DOHH2 (cell line): ENCODE measurements around the gene LILRA2.
"Not testable (repeated sequence)": the region's sequence is repeated elsewhere in the genome, so short reads cannot be mapped to it uniquely, and the experiment has no call there.

Source experiments
- H3F3A ChIP-seq: fragments of 200-600 bp; sonication (generic), shearing (Covaris generic); 2 replicates; pipeline ENCODE4 v1.6.0; 2016; ENCODE audit warnings: antibody characterized with exemption, mild to moderate bottlenecking; ENCODE audit not compliant: control insufficient read depth, insufficient read depth
- H3K27ac ChIP-seq: fragments of 200-600 bp; sonication (generic); 2 replicates; pipeline ENCODE4 v1.5.1; 2014; ENCODE audit warnings: low read depth, mild to moderate bottlenecking, low read length, moderate library complexity
- H3K27me3 ChIP-seq: fragments of 200-600 bp; sonication (generic); 2 replicates; pipeline ENCODE4 v1.6.1; 2014; ENCODE audit warnings: mild to moderate bottlenecking, low read length, mixed read lengths; ENCODE audit not compliant: control insufficient read depth
- H3K36me3 ChIP-seq: fragments of 200-600 bp; sonication (generic); 2 replicates; pipeline ENCODE4 v1.6.1; 2014; ENCODE audit warnings: mild to moderate bottlenecking, low read length, moderate library complexity, mixed read lengths; ENCODE audit not compliant: control insufficient read depth
- H3K4me1 ChIP-seq: fragments of 200-600 bp; sonication (generic); 2 replicates; pipeline ENCODE4 v1.6.1; 2014; ENCODE audit warnings: mild to moderate bottlenecking, low read length, mixed read lengths; ENCODE audit not compliant: control insufficient read depth
- H3K4me2 ChIP-seq: fragments of 200-600 bp; sonication (generic); 2 replicates; pipeline ENCODE4 v1.6.0; 2014; ENCODE audit warnings: mild to moderate bottlenecking, low read length, moderate library complexity
- H3K4me3 ChIP-seq: fragments of 200-600 bp; sonication (generic); 2 replicates; pipeline ENCODE4 v1.5.1; 2014; ENCODE audit warnings: mild to moderate bottlenecking, low read length, mixed read lengths
- H3K79me2 ChIP-seq: fragments of 200-600 bp; sonication (generic); 2 replicates; pipeline ENCODE4 v1.6.1; 2014; ENCODE audit warnings: mild to moderate bottlenecking, low read length, mixed read lengths; ENCODE audit not compliant: control insufficient read depth
- H3K9me2 ChIP-seq: fragments of 200-600 bp; sonication (generic); replicated peaks from 2 replicates; pipeline ENCODE4 v1.6.1; 2014; ENCODE audit warnings: mild to moderate bottlenecking, low read length, mixed read lengths; ENCODE audit not compliant: control insufficient read depth
- H3K9me3 ChIP-seq: fragments of 200-600 bp; sonication (generic); 2 replicates; pipeline ENCODE4 v1.6.1; 2014; ENCODE audit warnings: antibody characterized with exemption, low read length, mixed read lengths; ENCODE audit not compliant: control insufficient read depth, insufficient read depth
- H4K20me1 ChIP-seq: fragments of 200-600 bp; sonication (generic); 2 replicates; pipeline ENCODE4 v1.6.0; 2014; ENCODE audit warnings: low read depth, mild to moderate bottlenecking, antibody characterized with exemption, low read length, moderate library complexity; ENCODE audit not compliant: control insufficient read depth, insufficient read depth
- EZH2phosphoT487 ChIP-seq: fragments of 200-600 bp; sonication (generic); IDR thresholded peaks from 2 replicates; pipeline ENCODE4 v1.6.1; 2017; ENCODE audit warnings: borderline replicate concordance, mild to moderate bottlenecking, antibody characterized with exemption, low read length, moderate library complexity, mixed read lengths
- TF ChIP-seq, protein P1 (sequence below): fragments of 200-600 bp; sonication (generic); IDR thresholded peaks from one replicate; pipeline ENCODE4 v1.5.1; 2014; ENCODE audit warnings: antibody characterized with exemption, mild to moderate bottlenecking, low read depth, low read length; ENCODE audit not compliant: poor library complexity, severe bottlenecking

LILRA2 gene

DNA sequence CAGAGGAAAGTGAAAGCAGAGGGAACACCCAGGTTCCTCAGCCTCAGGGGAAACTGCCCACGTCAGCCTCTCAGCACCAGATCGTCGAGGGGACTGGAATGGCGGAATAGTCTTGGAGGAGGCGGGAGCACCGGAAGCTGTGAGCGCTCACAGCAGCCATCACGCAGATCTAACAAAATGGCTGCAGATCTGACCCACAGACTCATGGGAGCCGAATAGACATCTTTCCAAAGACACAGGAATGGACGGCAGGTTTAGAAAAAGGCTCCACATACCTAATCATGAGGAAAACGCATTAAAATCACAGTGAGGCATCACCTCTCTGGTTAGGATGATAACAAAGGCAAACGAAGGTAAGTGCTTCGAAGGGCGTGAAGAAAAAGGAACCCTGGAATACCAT lies 11.8 kb upstream of the LILRA2 start:
- H3K27ac ChIP-seq: no peak overlapping the region
- no peak overlapping the region for H3K4me2 ChIP-seq
- no peak for TF ChIP-seq EZH2phosphoT487
- TF ChIP-seq, protein P1, sequence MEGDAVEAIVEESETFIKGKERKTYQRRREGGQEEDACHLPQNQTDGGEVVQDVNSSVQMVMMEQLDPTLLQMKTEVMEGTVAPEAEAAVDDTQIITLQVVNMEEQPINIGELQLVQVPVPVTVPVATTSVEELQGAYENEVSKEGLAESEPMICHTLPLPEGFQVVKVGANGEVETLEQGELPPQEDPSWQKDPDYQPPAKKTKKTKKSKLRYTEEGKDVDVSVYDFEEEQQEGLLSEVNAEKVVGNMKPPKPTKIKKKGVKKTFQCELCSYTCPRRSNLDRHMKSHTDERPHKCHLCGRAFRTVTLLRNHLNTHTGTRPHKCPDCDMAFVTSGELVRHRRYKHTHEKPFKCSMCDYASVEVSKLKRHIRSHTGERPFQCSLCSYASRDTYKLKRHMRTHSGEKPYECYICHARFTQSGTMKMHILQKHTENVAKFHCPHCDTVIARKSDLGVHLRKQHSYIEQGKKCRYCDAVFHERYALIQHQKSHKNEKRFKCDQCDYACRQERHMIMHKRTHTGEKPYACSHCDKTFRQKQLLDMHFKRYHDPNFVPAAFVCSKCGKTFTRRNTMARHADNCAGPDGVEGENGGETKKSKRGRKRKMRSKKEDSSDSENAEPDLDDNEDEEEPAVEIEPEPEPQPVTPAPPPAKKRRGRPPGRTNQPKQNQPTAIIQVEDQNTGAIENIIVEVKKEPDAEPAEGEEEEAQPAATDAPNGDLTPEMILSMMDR: no peak
- no peaks in the 10 kb centered on the region for H3K9me2 ChIP-seq
- no peaks in the 10 kb centered on the region for H3K79me2 ChIP-seq
- peaks cover 11% of the 10 kb centered on the region for H3K4me1 ChIP-seq
- no peaks in the 10 kb centered on the region for H3F3A ChIP-seq
- no peak overlapping the region for H3K4me3 ChIP-seq
- H3K27me3 ChIP-seq: peaks cover 30% of the 10 kb centered on the region
- H3K9me3 ChIP-seq: no peaks in the 10 kb centered on the region
- H4K20me1 ChIP-seq: no peaks in the 10 kb centered on the region
- no peaks in the 10 kb centered on the region for H3K36me3 ChIP-seq

GRCh38 chr19:54563206-54563605 lies 10.4 kb upstream of the LILRA2 start:
- not testable (repeated sequence) for H3K79me2 ChIP-seq, H3K27ac ChIP-seq, H3K9me3 ChIP-seq, H4K20me1 ChIP-seq, H3K9me2 ChIP-seq, H3K4me3 ChIP-seq, H3K36me3 ChIP-seq, H3K4me2 ChIP-seq, H3F3A ChIP-seq
- H3K4me1 ChIP-seq: peaks cover 25% of the 10 kb centered on the region
- peaks cover 27% of the 10 kb centered on the region for H3K27me3 ChIP-seq

DNA sequence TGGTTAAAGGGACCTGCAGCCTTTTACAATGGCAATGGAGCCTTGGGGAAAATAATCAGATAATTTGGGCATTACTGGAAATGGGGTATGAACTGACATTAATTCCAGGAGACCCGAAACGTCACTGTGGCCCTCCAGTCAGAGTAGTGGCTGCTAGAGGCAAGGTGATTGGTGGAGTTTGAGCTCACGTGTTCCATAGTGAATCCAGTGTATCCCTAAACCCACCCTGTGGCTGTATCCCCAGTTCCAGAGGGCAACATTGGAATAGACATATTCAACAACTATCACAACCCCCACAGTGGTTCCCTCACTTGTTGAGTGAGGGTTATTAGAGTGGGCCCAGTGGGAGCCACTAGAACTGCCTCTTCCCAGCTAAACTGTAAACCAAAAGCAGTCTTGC lies 3.3 kb upstream of the LILRA2 start:
- H3K4me1 ChIP-seq: peaks cover 63% of the 10 kb centered on the region
- H4K20me1 ChIP-seq: no peaks in the 10 kb centered on the region
- H3K4me2 ChIP-seq: no peak overlapping the region
- no peaks in the 10 kb centered on the region for H3K36me3 ChIP-seq
- H3K27ac ChIP-seq: no peak overlapping the region
- TF ChIP-seq, protein P1: no peak
- TF ChIP-seq EZH2phosphoT487: no peak
- H3K27me3 ChIP-seq: peaks cover 13% of the 10 kb centered on the region; the same call in 1 of the 2 replicates
- no peak overlapping the region for H3K4me3 ChIP-seq
- H3K79me2 ChIP-seq: no peaks in the 10 kb centered on the region
- H3K9me2 ChIP-seq: no peaks in the 10 kb centered on the region
- no peaks in the 10 kb centered on the region for H3K9me3 ChIP-seq
- 0 out of 2 replicates have a peak, but pooled peaks cover 3% of the 10 kb centered on the region for H3F3A ChIP-seq

- H3K27me3 ChIP-seq: not testable (repeated sequence)
Observed at GRCh38 chr19:54571715-54572615, 1.6 kb upstream of the LILRA2 start.

More at GRCh38 chr19:54571715-54572615, 1.6 kb upstream of the LILRA2 start:
- Histone ChIP-seq H3K4me3 (peak overlapping the region; percentile 76), H3K27ac (peak overlapping the region; percentile 65), H3K4me2 (peak overlapping the region; percentile 91), H3K4me1 (peaks cover 50% of the 10 kb centered on the region)
- H3K36me3 ChIP-seq, H3F3A ChIP-seq, H3K9me3 ChIP-seq, H3K9me2 ChIP-seq, H4K20me1 ChIP-seq, H3K79me2 ChIP-seq: not testable (repeated sequence)
